ENCODE results near the gene PIGR. TPM values are rescaled to one million over a fixed set of nuclear protein-coding genes. Genes with fewer than 3 reads are reported as not detected.
"Not testable (repeated sequence)": the region's sequence is repeated elsewhere in the genome, so short reads cannot be mapped to it uniquely, and the experiment has no call there.

The PIGR gene
- polyA plus RNA-seq, 3 donors: 0.94 to 2.4 (median 1.2) TPM

DNA sequence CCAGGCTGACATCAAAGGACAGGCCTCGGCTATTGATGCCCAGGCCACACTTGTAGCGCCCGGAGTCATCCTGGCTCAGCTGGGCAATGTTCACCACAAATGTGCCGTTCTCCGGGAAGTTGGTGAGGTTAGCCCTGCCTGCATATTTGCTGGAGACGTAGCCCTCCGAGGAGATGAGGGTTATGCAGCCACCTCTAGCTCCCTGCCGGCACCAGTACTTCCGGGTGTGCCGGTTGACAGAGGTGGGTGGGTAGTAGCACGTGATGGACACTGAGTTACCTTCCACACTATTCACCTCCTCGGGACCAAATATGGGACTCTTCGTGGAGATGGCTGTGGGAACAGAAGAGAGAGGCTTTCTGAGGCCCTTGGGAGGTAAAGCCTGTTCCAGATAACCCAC is 7.1 kb downstream of the PIGR start:
- DNase-seq (ENCODE audit: low read depth in 3 of 3, low spot score in 2 of 3): no peak

DNA sequence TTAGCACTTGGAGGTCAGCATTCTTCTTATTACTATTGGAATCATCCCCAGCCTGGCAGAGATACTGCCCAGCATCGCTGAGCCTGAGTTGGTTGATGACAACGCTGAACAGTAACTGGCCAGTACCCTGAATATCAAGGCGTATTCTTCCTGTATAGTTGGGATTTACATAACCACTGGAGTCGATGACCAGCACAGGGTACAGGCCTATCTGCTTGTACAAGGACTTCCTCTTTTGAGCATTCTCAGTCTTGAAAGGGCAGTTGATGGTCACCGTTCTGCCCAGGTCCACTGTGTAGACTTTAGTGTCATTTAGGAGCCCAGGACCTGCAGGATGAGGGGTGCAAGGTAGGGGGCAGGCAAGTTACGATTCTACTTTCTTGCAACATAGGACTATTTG is 8.8 kb downstream of the PIGR start:
- no peak for DNase-seq (ENCODE audit: low read depth in 3 of 3, low spot score in 2 of 3)

DNA sequence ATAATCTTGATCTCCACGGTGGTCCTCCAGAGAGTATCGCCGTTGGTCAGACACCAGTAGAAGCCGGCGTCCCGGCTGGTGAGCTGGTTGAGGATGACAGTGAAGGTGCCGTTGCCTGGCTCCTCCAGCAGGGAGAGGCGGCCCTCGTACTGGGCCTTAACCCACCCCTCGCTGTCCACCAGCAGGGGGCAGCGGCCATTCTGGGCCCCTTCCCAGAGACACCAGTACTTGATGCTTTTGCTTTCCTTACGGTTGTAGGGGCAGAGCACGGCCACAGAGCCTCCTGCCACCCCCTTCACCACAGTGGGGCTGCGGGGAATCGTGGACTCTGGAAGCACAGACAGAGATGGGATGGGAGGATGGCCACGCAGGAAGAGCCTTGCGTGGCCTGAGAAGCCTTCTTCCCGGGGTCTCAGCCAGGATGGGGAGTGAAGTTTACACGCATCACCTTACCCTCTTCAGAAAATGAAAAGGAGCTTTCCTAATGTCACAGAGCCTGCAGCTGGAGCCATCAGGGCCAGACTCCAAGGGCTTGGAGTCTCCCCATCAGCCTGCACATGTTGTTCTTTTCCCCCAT is 10.7 kb downstream of the PIGR start:
- no peak for DNase-seq (ENCODE audit: low read depth in 3 of 3, low spot score in 2 of 3)

DNA sequence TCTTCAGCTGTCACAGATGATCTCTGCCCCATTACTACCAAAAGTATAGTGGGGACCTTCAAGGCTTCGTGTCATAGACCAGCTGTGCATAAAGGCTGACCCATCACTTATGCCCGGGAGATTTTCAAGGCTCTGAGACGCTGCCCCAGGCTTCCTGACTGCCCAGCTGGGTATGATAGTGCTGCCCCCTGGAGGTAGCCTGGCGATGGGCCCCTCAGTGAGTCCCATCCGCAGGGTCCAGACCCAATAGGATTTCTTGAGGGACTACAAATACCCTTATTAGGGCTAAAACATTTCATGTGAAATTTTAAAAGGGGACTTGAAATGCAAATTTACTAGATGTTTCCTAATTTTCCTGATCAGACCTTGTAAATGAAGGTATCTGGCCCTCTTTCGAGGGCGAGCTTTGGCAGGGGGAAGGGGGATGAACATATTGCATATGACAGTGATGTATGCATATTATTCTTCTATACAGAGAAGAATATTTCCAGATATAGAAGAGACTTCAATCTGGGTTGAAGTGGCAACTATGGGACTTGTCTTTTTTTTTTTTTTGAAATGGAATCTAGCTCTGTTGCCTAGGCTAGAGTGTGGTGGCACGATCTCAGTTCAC is 12.8 kb downstream of the PIGR start:
- DNase-seq (ENCODE audit: low read depth in 3 of 3, low spot score in 2 of 3): no peak

DNA sequence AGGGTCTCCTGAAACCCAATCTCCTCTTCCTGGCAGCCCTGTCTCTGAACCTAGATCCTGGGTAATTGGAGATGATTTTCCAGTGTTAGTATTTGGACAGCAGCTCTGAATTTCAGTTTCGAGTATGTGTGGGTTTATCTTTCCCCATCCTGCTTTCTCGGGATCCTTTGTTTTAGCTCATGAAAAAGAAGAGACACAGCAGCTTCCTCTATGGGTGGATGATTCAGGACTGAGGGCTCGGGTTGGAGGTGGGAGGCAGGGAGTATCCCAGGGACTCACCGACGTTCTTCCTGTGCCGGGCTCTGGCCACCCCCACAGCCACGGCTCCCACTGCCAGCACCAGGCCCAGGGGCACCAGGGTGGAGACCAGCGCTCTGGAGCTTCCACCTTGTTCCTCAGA is 14.1 kb downstream of the PIGR start:
- DNase-seq (ENCODE audit: low read depth in 3 of 3, low spot score in 2 of 3): no peak

DNA sequence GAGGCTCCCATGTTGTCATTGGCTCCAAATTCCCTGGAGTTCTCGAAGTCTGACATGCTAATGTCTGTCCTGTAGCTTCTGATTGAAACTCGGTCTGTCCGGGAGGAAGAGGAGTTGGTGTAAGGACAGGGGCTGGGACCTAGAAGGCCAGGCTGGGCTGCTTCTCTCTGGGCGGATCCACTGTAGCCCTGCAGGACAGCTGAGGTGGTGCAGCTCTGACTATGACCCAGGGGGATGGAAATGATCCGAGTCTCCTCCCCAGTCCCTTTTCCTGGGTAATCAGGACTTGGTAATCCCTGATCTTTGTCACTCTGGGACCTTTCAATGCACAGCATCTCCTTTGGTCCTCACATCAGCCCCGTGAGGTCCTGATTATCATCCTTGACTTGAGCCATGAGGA is 14.6 kb downstream of the PIGR start:
- DNase-seq (ENCODE audit: low read depth in 3 of 3, low spot score in 2 of 3): no peak

DNA sequence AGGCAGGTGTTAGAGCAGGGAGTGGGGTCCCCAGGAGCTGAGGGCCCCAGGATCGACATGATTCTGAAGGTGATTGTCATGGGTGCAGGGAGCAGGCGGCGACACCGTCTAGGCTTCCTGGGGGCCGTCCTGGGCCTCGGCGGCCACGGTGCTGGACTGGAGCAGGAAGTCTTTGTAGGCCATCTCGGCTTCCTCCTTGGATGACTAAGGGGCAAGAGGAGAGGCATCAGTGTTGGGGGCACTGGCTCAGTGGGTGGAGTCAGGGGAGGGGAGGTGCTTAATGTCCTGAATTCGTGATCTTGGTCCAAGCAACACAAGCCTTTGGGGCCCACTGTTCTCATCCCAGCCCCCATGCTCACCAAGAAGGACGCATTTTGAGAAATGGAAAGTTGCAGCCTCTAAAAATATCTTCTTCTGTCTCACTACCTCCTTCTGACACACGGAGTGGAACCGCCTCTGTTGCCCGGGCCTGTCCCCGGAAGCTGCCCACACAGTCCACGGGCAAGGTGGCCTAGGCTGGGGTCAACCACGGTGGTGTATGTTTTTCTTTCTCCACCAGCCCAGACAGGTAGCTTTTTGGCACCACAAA is 16.0 kb downstream of the PIGR start:
- DNase-seq (ENCODE audit: low read depth in 3 of 3, low spot score in 2 of 3): no peak

DNA sequence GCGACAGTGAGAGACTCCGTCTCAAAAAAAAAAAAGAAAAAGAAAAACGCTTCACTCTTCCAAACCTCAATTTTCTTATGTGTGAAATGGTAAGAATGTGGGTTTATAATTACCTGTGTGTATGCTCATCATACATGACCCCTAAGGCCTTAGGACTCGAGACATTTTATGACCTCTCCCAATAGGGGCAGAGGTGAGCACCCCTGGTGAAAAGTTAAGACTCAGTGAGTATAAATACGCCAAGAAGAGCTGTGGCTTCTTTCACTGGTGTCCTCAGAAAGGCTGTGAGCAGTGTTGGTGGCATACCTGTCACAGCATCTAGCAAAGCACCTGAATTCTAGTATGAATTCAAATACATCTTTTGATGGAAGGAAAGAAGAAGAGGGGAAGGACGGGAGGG is 16.7 kb downstream of the PIGR start:
- DNase-seq (ENCODE audit: low read depth in 3 of 3, low spot score in 2 of 3): no peak

DNA sequence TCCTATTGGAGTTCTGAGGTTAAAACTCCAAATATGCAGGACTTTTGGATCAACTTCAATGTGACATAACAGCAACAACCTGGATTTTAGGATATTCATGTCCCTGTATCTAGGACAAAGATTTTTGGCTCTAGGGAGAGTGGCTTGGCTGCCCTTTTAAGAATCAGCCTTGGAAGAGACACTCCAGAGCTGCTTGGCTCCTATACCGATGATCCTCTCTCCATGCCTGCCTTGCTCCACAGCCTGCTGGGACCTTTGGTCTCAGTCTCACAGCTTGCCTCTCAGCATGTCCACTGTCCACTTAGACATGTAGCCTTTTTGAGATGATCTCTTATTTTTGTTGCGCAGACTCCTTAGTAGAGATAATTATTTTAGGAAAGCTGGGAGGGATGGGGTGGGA is 20.0 kb downstream of the PIGR start:
- no peak for DNase-seq (ENCODE audit: low read depth in 3 of 3, low spot score in 2 of 3)

DNA sequence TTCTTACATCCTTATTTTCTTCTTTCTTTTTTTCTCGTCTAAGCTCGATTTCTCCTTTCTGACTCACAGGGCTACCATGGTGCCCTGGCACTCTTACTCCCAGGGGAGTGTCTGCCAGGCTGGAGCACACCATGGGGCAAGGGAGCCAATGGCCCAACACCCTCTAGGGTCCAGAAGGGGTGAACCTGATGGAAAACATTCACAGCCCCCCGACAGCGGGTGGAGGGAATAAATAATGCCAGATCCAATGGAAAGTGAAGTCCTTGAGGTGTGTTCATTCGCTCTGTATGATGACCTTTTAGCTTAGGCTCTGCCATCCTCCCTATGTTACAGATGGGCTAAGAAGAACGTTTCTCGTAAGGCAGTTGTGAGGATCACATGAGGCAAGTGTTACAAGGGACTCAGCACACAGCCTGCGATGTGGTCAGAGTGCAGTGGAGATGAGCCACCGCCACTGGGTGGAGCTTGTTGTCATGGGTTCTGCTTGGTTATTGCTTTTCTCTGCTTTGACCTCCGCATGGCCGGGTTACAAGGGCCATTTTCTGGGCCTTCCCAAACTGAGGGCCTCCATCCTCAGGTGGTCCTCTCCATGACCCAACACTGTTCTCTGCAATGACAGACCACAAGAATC is 21.0 kb downstream of the PIGR start:
- DNase-seq (ENCODE audit: low read depth in 3 of 3, low spot score in 2 of 3): no peak

DNA sequence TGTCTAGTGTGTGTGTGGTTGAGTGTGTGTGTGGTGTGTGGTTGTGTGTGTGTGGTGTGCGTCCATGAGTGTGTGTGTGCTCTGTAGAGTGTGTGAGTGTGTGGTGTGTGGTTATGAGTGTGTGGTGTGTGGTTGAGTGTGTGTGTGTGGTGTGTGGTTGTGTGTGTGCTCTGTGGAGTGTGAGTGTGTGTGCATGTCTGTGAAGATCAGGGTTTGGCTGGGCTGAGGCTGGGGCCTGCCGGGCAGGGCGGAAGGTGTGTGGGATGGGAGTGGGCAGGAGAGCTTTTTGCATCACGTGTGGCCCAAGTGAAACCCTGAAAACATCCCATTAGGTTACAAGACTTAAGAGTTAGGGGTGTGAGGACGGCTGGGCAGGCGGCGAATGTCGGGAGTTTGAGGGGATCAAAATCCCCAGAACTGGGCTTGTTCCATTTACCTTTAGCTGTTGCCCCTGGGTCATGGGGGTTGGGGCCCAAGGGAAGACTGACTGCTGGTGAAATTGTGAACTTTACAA is 21.6 kb downstream of the PIGR start:
- DNase-seq (ENCODE audit: low read depth in 3 of 3, low spot score in 2 of 3): no peak

DNA sequence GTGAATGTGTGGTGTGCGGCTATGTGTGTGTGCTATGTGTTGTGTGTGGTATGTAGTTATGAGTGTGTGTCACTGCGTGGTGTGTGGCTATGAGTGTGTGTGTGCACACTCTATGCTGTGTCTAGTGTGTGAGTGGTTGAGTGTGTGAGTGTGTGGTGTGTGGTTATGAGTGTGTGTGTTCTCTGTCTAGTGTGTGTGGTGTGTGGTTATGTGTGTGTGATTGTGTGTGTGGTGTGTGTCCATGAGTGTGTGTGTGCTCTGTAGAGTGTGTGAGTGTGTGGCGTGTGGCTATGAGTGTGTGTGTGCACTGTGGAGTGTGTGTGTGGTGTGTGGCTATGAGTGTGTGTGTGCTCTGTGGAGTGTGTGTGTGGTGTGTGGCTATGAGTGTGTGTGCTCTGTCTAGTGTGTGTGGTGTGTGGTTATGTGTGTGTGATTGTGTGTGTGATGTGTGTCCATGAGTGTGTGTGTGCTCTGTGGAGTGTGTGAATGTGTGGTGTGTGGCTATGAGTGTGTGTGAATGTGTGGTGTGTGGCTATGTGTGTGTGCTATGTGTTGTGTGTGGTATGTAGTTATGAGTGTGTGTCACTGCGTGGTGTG is 22.2 kb downstream of the PIGR start:
- not testable (repeated sequence) for DNase-seq (ENCODE audit: low read depth in 3 of 3, low spot score in 2 of 3)

DNA sequence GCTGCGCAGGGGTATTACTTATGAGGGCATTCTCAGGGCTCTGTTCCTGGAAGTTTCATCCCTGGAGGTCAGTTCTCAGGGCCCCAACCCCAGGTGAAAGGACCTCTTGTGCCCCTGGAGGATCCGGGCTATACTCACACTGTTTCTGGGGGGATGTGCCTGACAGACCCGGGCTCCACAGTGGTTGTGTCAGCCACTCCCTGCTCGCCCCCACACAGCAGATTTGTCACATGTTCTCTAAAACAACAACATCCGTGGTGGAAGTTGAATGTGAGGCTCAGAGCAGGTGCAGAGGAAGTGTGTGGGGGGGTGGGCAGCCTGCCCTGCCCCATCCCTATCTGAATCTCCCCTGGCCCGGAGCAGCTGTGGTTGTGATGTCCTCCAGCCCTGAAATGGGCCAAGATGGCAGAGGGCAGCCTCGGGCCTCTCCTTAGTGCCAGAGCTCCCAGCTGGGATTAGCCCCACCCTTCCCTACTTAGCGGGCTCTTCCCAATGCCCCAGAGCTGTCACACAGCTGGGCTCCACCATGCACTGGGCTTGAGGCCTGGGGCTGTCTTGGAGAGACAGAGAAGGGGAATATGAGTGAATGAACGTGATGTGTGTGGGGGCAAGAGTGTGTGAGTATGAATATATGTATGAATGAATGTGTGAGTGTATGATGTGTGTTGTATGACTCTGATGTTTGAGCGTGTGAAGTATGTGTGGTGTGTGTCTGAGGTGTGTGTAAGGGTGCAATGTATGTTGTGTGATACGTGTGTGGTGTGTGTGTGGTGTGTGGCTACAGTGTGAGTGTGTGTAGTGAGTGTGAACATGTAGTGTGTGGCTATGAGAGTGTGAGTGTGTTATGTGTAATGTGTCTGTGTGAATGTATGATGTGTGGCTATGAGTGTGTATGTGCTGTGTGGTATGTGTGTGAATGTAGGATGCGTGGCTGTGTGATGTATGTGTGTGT is 23.0 kb downstream of the PIGR start:
- no peak for DNase-seq (ENCODE audit: low read depth in 3 of 3, low spot score in 2 of 3)

DNA sequence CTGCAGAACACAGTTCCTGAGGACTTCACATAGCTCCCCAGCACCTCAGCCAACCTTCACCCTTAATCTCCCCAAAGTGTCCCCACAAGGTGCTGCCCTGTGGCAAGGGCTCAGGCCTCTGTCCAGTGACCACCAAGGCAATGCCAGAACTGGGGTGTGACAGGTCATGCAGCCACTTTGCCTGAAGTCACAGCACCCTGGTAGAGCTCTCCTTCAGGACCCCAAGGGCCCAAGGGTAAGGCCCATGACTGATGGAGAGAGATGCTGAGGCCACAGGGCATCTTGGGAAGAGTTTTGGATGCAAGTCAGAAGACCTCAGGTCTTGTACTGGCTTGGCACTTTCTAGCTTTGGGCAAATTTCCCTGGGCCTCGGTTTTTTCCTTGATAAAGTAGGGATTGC is 23.7 kb downstream of the PIGR start:
- DNase-seq (ENCODE audit: low read depth in 3 of 3, low spot score in 2 of 3): no peak

DNA sequence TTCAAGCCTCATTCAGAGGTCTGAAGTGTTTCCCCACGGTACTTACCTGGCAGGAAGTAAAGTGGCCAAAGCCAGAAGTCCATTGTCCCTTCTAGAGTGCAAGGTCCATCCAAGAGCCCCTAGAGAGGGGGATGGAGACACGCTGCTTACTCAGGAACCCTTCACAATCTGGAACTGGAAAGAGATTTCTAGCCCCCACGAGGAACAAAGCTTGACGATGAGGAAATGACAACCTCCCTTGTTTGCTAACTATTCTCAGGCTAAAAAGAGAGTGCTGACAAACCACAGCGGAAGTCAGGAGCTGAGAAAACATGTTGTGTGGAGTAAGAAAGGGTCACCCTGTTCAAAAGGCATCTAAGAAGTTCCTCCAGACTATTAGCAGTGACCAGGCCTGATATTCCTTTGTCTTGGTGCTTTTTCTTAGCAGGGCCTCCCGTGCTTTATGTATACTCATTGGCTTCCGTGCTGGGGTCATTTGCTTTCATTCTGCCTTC is 24.4 kb downstream of the PIGR start, which contains the start of gene FCMR:
Gene FCMR, minus strand, starts transcription at position 170 of the 494 bp plus-strand sequence. Its CDS starts 87 bp downstream, at position 83.
- no peak for DNase-seq (ENCODE audit: low read depth in 3 of 3, low spot score in 2 of 3)

DNA sequence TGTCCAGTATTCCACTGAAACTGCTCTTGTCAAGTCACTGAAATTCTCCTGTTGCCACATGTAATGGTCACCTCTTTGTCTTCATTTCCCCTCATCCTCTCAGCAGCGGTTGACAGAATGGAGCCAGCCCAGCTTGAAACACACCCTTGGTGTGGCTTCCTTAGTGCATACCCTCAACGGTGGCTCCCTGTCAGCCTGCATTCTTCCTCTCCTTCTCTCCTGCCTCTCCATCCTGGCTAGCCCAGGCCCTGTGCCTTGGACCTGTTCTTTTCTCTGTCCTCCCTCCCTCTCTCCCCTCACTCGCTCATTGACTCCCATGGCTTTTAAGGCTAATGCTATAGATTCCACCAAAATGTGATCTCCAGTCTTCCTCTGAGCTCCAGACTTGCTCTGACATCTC is 28.2 kb downstream of the PIGR start:
- DNase-seq (ENCODE audit: low read depth in 3 of 3, low spot score in 2 of 3): no peak

DNA sequence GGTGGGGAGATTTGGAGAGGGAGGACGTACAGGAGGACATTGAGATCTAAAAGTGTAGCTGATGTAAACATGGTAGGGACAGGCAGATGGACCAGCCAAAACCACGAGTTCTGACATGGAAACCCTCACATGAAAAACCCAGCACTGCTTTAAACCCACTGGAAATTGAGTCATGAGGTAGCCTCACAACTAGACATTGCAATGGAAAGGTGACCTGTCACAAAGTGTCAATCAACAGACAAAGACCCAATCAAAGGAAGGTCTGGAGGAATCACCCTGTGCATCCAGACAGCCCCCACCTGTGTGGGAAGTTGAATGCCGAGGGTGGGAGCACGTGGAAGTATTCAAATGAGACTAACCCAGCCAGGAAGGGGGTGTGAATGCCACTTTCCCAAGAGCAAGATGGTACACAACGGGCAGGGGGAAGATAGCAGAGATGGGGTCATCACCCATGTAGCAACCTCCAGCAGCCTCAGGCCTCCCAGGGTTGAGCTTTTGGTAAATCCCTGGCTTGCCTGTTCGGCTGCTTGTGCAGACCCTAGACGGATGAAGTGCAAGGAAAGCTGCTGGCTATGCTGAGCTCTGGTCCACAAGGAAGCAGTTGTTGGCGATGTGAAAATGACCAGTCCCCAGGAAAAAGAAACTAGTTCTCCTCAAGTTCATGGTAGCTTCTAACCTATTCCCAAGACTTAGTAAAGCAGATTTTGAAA is 30.1 kb downstream of the PIGR start:
- DNase-seq (ENCODE audit: low read depth in 3 of 3, low spot score in 2 of 3): no peak

DNA sequence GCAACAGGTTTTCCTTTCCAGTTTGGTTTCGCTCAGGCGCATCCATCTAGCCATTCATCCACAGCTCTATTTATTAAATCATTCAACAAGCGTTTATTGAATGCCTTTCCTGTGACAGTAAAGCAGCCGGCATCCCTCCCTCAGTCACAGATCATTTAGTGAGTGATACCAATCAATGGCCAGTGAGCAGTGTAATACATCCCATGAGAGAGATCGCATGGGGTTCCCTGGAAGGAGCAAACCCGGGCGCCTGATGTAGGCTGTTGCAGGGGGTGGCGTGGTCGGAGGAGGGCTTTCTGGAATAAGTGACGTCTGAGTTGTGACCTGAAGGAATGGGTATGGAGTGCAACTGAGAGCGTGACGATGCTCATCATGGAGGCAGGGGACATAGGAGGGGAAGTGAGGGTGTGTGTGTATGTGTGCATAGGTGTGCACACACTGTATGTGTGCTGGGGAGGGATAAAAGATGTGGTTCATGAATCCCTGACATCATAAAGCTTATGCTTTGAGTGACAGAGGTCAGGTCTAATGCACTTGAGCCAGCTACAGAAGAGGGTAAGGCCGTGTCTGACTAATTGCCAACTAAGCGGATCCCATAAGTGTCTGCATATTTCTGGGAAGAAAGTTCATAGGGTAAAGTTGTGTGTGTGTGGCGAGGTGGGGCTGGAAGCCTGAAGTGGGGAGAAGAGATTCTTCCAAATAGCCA is 31.1 kb downstream of the PIGR start:
- DNase-seq (ENCODE audit: low read depth in 3 of 3, low spot score in 2 of 3): no peak

Data from right renal cortex interstitium (tissue), 3 donors.